GM10248 (cell line): Measurements from ENCODE around the gene THAP12.

ENCODE experiments used
- CTCF ChIA-PET: fragments of 300-600 bp; sonication (Branson Sonifier 250); formaldehyde crosslinking; extraction: SDS; loops from one replicate; lab custom pipeline; 2021; ENCODE audit warnings: antibody characterized with exemption; lab: Yijun Ruan, JAX
- POLR2A ChIA-PET: fragments of 350-650 bp; sonication (Branson Sonifier 250); formaldehyde crosslinking; extraction: SDS; loops from one replicate; lab custom pipeline; 2020; ENCODE audit warnings: antibody characterized with exemption; lab: Yijun Ruan, JAX
- DNase-seq: peaks from one replicate; pipeline ENCODE4 v3.0.0; 2012; ENCODE audit errors: extremely low spot score
- CTCF ChIP-seq: IDR thresholded peaks from 2 replicates; pipeline ENCODE4 v1.5.1; 2012; ENCODE audit warnings: mild to moderate bottlenecking, low read depth; ENCODE audit errors: extremely low read depth, missing control alignments, control extremely low read depth

Gene THAP12

GRCh38 chr11:76348348-76348747 lies 32.6 kb downstream of the THAP12 start:
- ChIA-PET POLR2A (no interaction called here), CTCF (no interaction called here)
- TF ChIP-seq CTCF = no peak
- no peak for DNase-seq

- no peak for DNase-seq
- no peak for TF ChIP-seq CTCF
- ChIA-PET POLR2A (no interaction called here), CTCF (no interaction called here)
Measured at GRCh38 chr11:76347466-76347865, 33.5 kb downstream of the THAP12 start.

GRCh38 chr11:76339221-76339620 lies 41.7 kb downstream of the THAP12 start:
- CTCF ChIA-PET = interaction anchor here (1.2 kb wide), 1 partner anchor 20 kb away, joined by 3 read pairs; no protein-coding TSS in a partner anchor
- POLR2A ChIA-PET = no interaction called here
- no peak for DNase-seq

GRCh38 chr11:76337923-76338322 lies 43.0 kb downstream of the THAP12 start:
- CTCF ChIA-PET = interaction anchor here (0.8 kb wide), 1 partner anchor 130 kb away, joined by 4 read pairs; no protein-coding TSS in a partner anchor
- POLR2A ChIA-PET = no interaction called here
- no peak for DNase-seq
- no peak for TF ChIP-seq CTCF

More at GRCh38 chr11:76339221-76339620, 41.7 kb downstream of the THAP12 start:
- no peak for TF ChIP-seq CTCF

- DNase-seq = no peak
- CTCF ChIA-PET = no interaction called here
- POLR2A ChIA-PET = no interaction called here
- TF ChIP-seq CTCF = no peak
Measured at GRCh38 chr11:76337469-76337868, 43.5 kb downstream of the THAP12 start.

GRCh38 chr11:76336597-76336996 lies 44.3 kb downstream of the THAP12 start:
- CTCF ChIA-PET = no interaction called here
- DNase-seq = no peak
- POLR2A ChIA-PET = no interaction called here
- no peak for TF ChIP-seq CTCF
